GM18519 (cell line): ENCODE data around the gene C9orf153.
"Not testable (repeated sequence)": the region's sequence is repeated elsewhere in the genome, so short reads cannot be mapped to it uniquely, and the experiment has no call there.

Experiments used
- ATAC-seq: cut with Tn5 transposase; IDR thresholded peaks from one replicate; pipeline ENCODE4 v1.9.1; 2021; ENCODE audit warnings: mild to moderate bottlenecking, moderate library complexity; ENCODE audit not compliant: unreplicated experiment, low FRiP score

Gene C9orf153

GRCh38 chr9:86201474-86202337 lies 57.8 kb downstream of the C9orf153 start:
- no peak for ATAC-seq

GRCh38 chr9:86200599-86201162 lies 58.8 kb downstream of the C9orf153 start:
- peak; percentile 64 for ATAC-seq

- no peak for ATAC-seq
These were observed 66.4 kb downstream of the C9orf153 start for GRCh38 chr9:86193088-86193487.

- ATAC-seq = not testable (repeated sequence)
These were observed 68.8 kb downstream of the C9orf153 start for GRCh38 chr9:86190700-86191099.

GRCh38 chr9:86187121-86187520 lies 72.3 kb downstream of the C9orf153 start:
- no peak for ATAC-seq

- no peak for ATAC-seq
These were observed 72.8 kb downstream of the C9orf153 start for GRCh38 chr9:86186696-86187095.

- ATAC-seq = no peak
These were observed 73.6 kb downstream of the C9orf153 start for GRCh38 chr9:86185872-86186271.

GRCh38 chr9:86184138-86184524 lies 75.3 kb downstream of the C9orf153 start:
- no peak for ATAC-seq

GRCh38 chr9:86183229-86184137 lies 76.0 kb downstream of the C9orf153 start:
- ATAC-seq = no peak

- ATAC-seq = no peak
These were observed 77.8 kb downstream of the C9orf153 start for GRCh38 chr9:86181379-86182315.

- ATAC-seq = no peak
These were observed 81.0 kb downstream of the C9orf153 start for GRCh38 chr9:86178503-86178902.

- no peak for ATAC-seq
These were observed 81.5 kb downstream of the C9orf153 start for GRCh38 chr9:86177995-86178394.

- no peak for ATAC-seq
These were observed 83.0 kb downstream of the C9orf153 start for GRCh38 chr9:86176468-86176867.

- no peak for ATAC-seq
These were observed 83.6 kb downstream of the C9orf153 start for GRCh38 chr9:86175743-86176456.

GRCh38 chr9:86175223-86175622 lies 84.2 kb downstream of the C9orf153 start:
- ATAC-seq = no peak
